H1 (cell line): ENCODE measurements around the gene AURKAIP1. TPM values are rescaled to one million over a fixed set of nuclear protein-coding genes. Genes with fewer than 3 reads are reported as not detected.

Experiments
- CTCF ChIA-PET: fragments of 300-600 bp; sonication (Branson Sonifier 250); formaldehyde crosslinking; loops from one replicate; lab custom pipeline; 2021; ENCODE audit not compliant: partially characterized antibody; lab: Charles Lee
- POLR2A ChIA-PET: fragments of 300-600 bp; sonication (Branson Sonifier 250); formaldehyde crosslinking; loops from one replicate; lab custom pipeline; 2021; ENCODE audit warnings: inconsistent platforms; ENCODE audit not compliant: partially characterized antibody; lab: Charles Lee
- DNase-seq, 2 experiments: peaks; one replicate each; pipeline versions ENCODE4 v3.0.0 to v3.0.0-alpha.2; 2010 to 2022; ENCODE audit warnings: low spot score in 2 of 2, low read depth in 1 of 2, mixed read lengths in 1 of 2
- FAIRE-seq: peaks from 2 replicates; lab custom pipeline; 2011; peaks lifted over from hg19 to GRCh38; lab: Jason Lieb, UNC
- H2AFZ ChIP-seq: 2 replicates; pipeline ENCODE4 v1.8.1; 2012; ENCODE audit warnings: low read length, inconsistent platforms
- H2AK5ac ChIP-seq: 2 replicates; pipeline ENCODE4 v1.6.1; 2013; ENCODE audit warnings: low read depth, low read length
- H2BK120ac ChIP-seq: replicated peaks from 2 replicates; pipeline ENCODE3; 2013; ENCODE audit warnings: low read depth, low read length, inconsistent platforms
- H2BK12ac ChIP-seq: 2 replicates; pipeline ENCODE4 v1.6.1; 2013; ENCODE audit warnings: low read depth, low read length
- H2BK15ac ChIP-seq: 2 replicates; pipeline ENCODE4 v1.6.1; 2013; ENCODE audit warnings: low read length
- H2BK20ac ChIP-seq: 2 replicates; pipeline ENCODE4 v1.6.1; 2013; ENCODE audit warnings: low read length
- H2BK5ac ChIP-seq: 2 replicates; pipeline ENCODE4 v1.6.1; 2013; ENCODE audit warnings: low read depth, low read length
- H3K14ac ChIP-seq: 2 replicates; pipeline ENCODE4 v1.6.1; 2013; ENCODE audit warnings: inconsistent platforms; ENCODE audit not compliant: insufficient read length
- H3K18ac ChIP-seq: 2 replicates; pipeline ENCODE4 v1.6.1; 2013; ENCODE audit warnings: low read length; ENCODE audit errors: extremely low read depth
- H3K23ac ChIP-seq: 2 replicates; pipeline ENCODE4 v1.6.1; 2013; ENCODE audit warnings: inconsistent platforms; ENCODE audit not compliant: insufficient read length
- H3K23me2 ChIP-seq: 2 replicates; pipeline ENCODE4 v1.6.1; 2013; ENCODE audit warnings: low read depth, low read length
- H3K27ac ChIP-seq: 2 replicates; pipeline ENCODE4 v1.6.1; 2011; ENCODE audit warnings: low read depth, low read length, inconsistent platforms
- H3K27me3 ChIP-seq, 4 experiments: replicated peaks in 1 of 4; 1 replicate in 1 of 4; 2 replicates in 3 of 4; pipeline versions ENCODE4 v1.6.1 to v1.8.1; 2011 to 2013; ENCODE audit warnings: low read length in 3 of 4, mild to moderate bottlenecking in 3 of 4, inconsistent platforms in 2 of 4, mixed read lengths in 2 of 4, moderate library complexity in 1 of 4; ENCODE audit not compliant: control insufficient read depth in 3 of 4, insufficient read depth in 3 of 4; ENCODE audit errors: extremely low read depth in 1 of 4
- H3K36me3 ChIP-seq, 4 experiments: 2 replicates each; pipeline versions ENCODE4 v1.6.1 to v1.8.1; 2011 to 2013; ENCODE audit warnings: mild to moderate bottlenecking in 4 of 4, low read length in 3 of 4, moderate library complexity in 2 of 4, control low read depth in 1 of 4, inconsistent platforms in 1 of 4; ENCODE audit not compliant: insufficient read depth in 4 of 4, control insufficient read depth in 2 of 4
- H3K4ac ChIP-seq: replicated peaks from 2 replicates; pipeline ENCODE3; 2013; ENCODE audit warnings: low read length, low read depth, mixed read lengths, inconsistent platforms; ENCODE audit not compliant: insufficient read length
- H3K4me1 ChIP-seq, 4 experiments: replicated peaks in 1 of 4; 1 replicate in 1 of 4; 2 replicates in 3 of 4; pipeline versions ENCODE4 v1.6.1 to v1.8.1; 2011 to 2013; ENCODE audit warnings: low read length in 3 of 4, inconsistent platforms in 2 of 4, mixed read lengths in 1 of 4; ENCODE audit not compliant: insufficient read depth in 4 of 4, control insufficient read depth in 3 of 4
- H3K4me2 ChIP-seq, 2 experiments: 2 replicates each; pipeline versions ENCODE4 v1.6.1 to v1.8.1; 2011 to 2013; ENCODE audit warnings: low read depth in 2 of 2, low read length in 2 of 2, control low read depth in 1 of 2, inconsistent platforms in 1 of 2, mild to moderate bottlenecking in 1 of 2; ENCODE audit not compliant: insufficient read depth in 1 of 2
- H3K4me3 ChIP-seq, 4 experiments: fragments of 200-600, 300-600 bp in 1 of 4; sonication (generic), shearing (Covaris generic), sonication (Bioruptor Twin) in 1 of 4; 2 replicates each; pipeline versions ENCODE4 v1.5.1 to v1.8.1; 2011 to 2016; ENCODE audit warnings: low read length in 4 of 4, low read depth in 3 of 4, control low read depth in 2 of 4, inconsistent platforms in 2 of 4, mild to moderate bottlenecking in 2 of 4, mixed read lengths in 1 of 4, moderate library complexity in 1 of 4; ENCODE audit not compliant: insufficient read depth in 2 of 4; ENCODE audit errors: extremely low read depth in 1 of 4
- H3K56ac ChIP-seq: replicated peaks from 2 replicates; pipeline ENCODE3; 2013; ENCODE audit warnings: low read depth, mild to moderate bottlenecking, mixed read lengths, low read length, inconsistent platforms; ENCODE audit not compliant: insufficient read length
- H3K79me1 ChIP-seq: 2 replicates; pipeline ENCODE4 v1.6.1; 2013; ENCODE audit warnings: low read depth, low read length, control low read depth
- H3K79me2 ChIP-seq, 2 experiments: 2 replicates each; pipeline versions ENCODE4 v1.6.1 to v1.8.1; 2012 to 2013; ENCODE audit warnings: low read length in 2 of 2, mild to moderate bottlenecking in 2 of 2, inconsistent platforms in 1 of 2; ENCODE audit not compliant: insufficient read depth in 2 of 2, control insufficient read depth in 1 of 2
- H3K9ac ChIP-seq, 4 experiments: replicated peaks in 1 of 4; 1 replicate in 1 of 4; 2 replicates in 3 of 4; pipeline versions ENCODE4 v1.6.1 to v1.8.1; 2011 to 2013; ENCODE audit warnings: low read depth in 3 of 4, low read length in 3 of 4, control low read depth in 2 of 4, mild to moderate bottlenecking in 2 of 4, moderate library complexity in 2 of 4, inconsistent platforms in 1 of 4; ENCODE audit errors: extremely low read depth in 1 of 4
- H3K9me3 ChIP-seq, 2 experiments: 2 replicates each; pipeline versions ENCODE4 v1.6.1 to v1.8.1; 2012 to 2013; ENCODE audit warnings: mild to moderate bottlenecking in 2 of 2, moderate library complexity in 2 of 2, control low read depth in 1 of 2, inconsistent platforms in 1 of 2, low read depth in 1 of 2, low read length in 1 of 2, mixed read lengths in 1 of 2; ENCODE audit not compliant: insufficient read depth in 2 of 2
- H4K20me1 ChIP-seq, 2 experiments: replicated peaks in 1 of 2; 2 replicates each; pipeline versions ENCODE3 to v1.8.1; 2011 to 2013; ENCODE audit warnings: inconsistent platforms in 2 of 2, low read length in 2 of 2, mild to moderate bottlenecking in 1 of 2; ENCODE audit not compliant: insufficient read depth in 2 of 2, control insufficient read depth in 1 of 2
- H4K5ac ChIP-seq: 2 replicates; pipeline ENCODE4 v1.6.1; 2013; ENCODE audit warnings: low read length, low read depth, mixed read lengths, inconsistent platforms; ENCODE audit not compliant: insufficient read length
- H4K8ac ChIP-seq: 2 replicates; pipeline ENCODE4 v1.8.0; 2013; ENCODE audit warnings: mild to moderate bottlenecking, moderate library complexity, low read length, inconsistent platforms; ENCODE audit not compliant: insufficient read depth; ENCODE audit errors: extremely low read depth
- H4K91ac ChIP-seq: replicated peaks from 2 replicates; pipeline ENCODE3; 2013; ENCODE audit warnings: low read length, mixed read lengths, inconsistent platforms; ENCODE audit not compliant: insufficient read length
- RAD21 ChIP-seq, 2 experiments: IDR thresholded peaks in 1 of 2; conservative IDR thresholded peaks in 1 of 2; 2 replicates each; pipeline ENCODE4 v1.6.1; 2011; ENCODE audit warnings: low read depth in 2 of 2, low read length in 2 of 2, improper control_type of control experiment in 1 of 2, inconsistent platforms in 1 of 2, mild to moderate bottlenecking in 1 of 2, moderate library complexity in 1 of 2
- SAP30 ChIP-seq: fragments of 300-600 bp; sonication (generic); IDR thresholded peaks from 2 replicates; pipeline ENCODE4 v1.7.1; 2012; ENCODE audit warnings: low read length, moderate library complexity, mild to moderate bottlenecking, inconsistent platforms; ENCODE audit not compliant: insufficient read depth, insufficient replicate concordance
- TEAD4 ChIP-seq: IDR thresholded peaks from 2 replicates; pipeline ENCODE4 v1.6.1; 2012; ENCODE audit warnings: low read depth, low read length, inconsistent platforms, mixed read lengths
- WGBS, 2 experiments: shearing (Covaris generic) in 1 of 2; methylation state at CpG; one replicate each; pipeline versions ENCODE4 v1.1.6 to v1.1.7; 2013 to 2015; ENCODE audit warnings: low lambda C conversion rate in 2 of 2, mixed read lengths in 2 of 2, inconsistent platforms in 1 of 2, low coverage in 1 of 2, missing lambda C conversion rate in 1 of 2; ENCODE audit not compliant: insufficient replicate concordance in 2 of 2, insufficient coverage in 1 of 2, insufficient read length in 1 of 2; ENCODE audit errors: extremely low coverage in 1 of 2, missing lambda C conversion rate in 1 of 2; 5-methylcytosine and 5-hydroxymethylcytosine counted together
- polyA plus RNA-seq, 7 experiments: library from polyadenylated mRNA; depleted of rRNA in 3 of 7; stranded (reverse) in 5 of 7; unstranded in 2 of 7; fragments of >200 nt in 5 of 7; fragments of 200-250 nt in 2 of 7; gene quantifications; 1 replicate in 5 of 7; 2 replicates in 1 of 7; 4 replicates in 1 of 7; pipeline versions ENCODE4 v1.2.1 to v1.2.3, GENCODE V29; 2011 to 2013; ENCODE audit warnings: missing spikeins in 2 of 7, mixed read lengths in 2 of 7
- total RNA-seq: library from RNA; stranded (reverse); fragmentation: NEBNext Ultra II Directional; extraction: Animal tissue kit (Norgen Biotek cat#: 25700); gene quantifications from 2 replicates; pipeline ENCODE4 v1.2.1, GENCODE V29; 2021
- TF ChIP-seq, protein P1 (sequence below): IDR thresholded peaks from 2 replicates; pipeline ENCODE4 v1.6.1; 2011; ENCODE audit warnings: low read length, improper control_type of control experiment

Gene AURKAIP1
- total and polyA plus RNA-seq, 2 of the 8 experiments (the other 6 are each of a cell fraction or from before 2014, with no cell fraction given): 87.8 to 194 TPM

DNA sequence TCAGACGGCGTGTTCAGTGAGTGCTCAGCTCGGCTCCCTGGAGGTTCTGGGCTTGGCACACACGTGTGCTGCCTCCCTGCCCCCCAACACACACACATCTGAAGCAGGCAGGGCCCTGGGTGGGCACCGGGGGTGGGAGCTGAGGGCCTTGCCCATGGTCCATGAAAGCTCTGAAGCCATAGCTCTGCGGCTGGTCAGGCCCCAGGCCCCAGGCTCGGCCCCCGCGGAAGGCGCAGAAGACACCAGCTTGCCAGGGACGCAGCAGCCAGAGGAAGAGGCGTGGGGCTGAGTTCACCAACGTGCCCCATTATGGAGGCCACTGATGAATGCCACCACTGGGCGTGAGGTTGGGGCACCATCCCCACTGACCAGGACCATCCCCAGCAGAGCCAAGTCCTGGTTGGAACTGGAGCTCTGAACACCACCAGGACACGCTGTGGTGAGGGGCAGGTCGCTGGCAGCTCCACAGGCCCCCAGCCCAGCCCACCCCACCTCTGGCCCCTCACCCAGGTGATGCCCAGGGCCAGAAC is 4.2 kb downstream of the AURKAIP1 start:
- Histone ChIP-seq H4K5ac (no peak overlapping the region), H3K9ac (no peak overlapping the region), H3K4me3 (no peak overlapping the region), H2AFZ (no peak overlapping the region), H4K8ac (no peak overlapping the region), H3K4ac (no peak overlapping the region), H3K23me2 (peaks cover 24% of the 10 kb centered on the region; the same call in 1 of the 2 replicates), H2BK15ac (no peak overlapping the region), H2AK5ac (no peak overlapping the region), H4K20me1 (peaks cover 0 to 17% of the 10 kb centered on the region in 2 experiments), H4K91ac (no peak overlapping the region), H3K18ac (no peak overlapping the region), H2BK120ac (no peak overlapping the region), H2BK12ac (no peak overlapping the region), H3K56ac (no peak overlapping the region), H3K23ac (no peak overlapping the region), H3K14ac (no peak overlapping the region), H3K79me1 (peaks cover 3% of the 10 kb centered on the region; the same call in 1 of the 2 replicates), H3K4me2 (no peak overlapping the region), H3K4me1 (peaks cover 0 to 12% (median 9%) of the 10 kb centered on the region in 4 experiments; a peak in 5 of 7 replicates), H2BK20ac (no peak overlapping the region), H2BK5ac (no peak overlapping the region), H3K9me3 (peaks cover 12 to 16% of the 10 kb centered on the region in 2 experiments; a peak in 3 of 4 replicates), H3K36me3 (peaks cover 0 to 4% (median 0%) of the 10 kb centered on the region in 4 experiments; a peak in 2 of 8 replicates), H3K79me2 (peaks cover 5 to 17% of the 10 kb centered on the region in 2 experiments; a peak in 3 of 4 replicates), H3K27ac (no peak overlapping the region), H3K27me3 (no peaks in the 10 kb centered on the region)
- 87% methylated on average over 3 of the region's 16 CpGs; no CpG with 5 or more reads in 1 of the 2 experiments for WGBS, 2 experiments
- ChIA-PET POLR2A (interaction anchor here (0.7 to 33.4 kb wide), 8 partner anchors 8 to 135 kb away, joined by 3 to 719 read pairs (median 13); partner anchors contain the start of genes CCNL2, MRPL20 and MXRA8), CTCF (interaction anchor here (0.6 to 4.5 kb wide), 21 partner anchors 8 to 295 kb away, joined by 3 to 40 read pairs (median 4); partner anchors contain the start of genes CCNL2 and DVL1)
- no peak for FAIRE-seq
- no peak for DNase-seq
- TF ChIP-seq TEAD4 (no peak), RAD21 (IDR thresholded peaks at IDR 0.05 in 1 of 2, conservative IDR thresholded peaks at IDR 0.05 in 1 of 2; ENCODE audit: low read depth in 2 of 2, low read length in 2 of 2) (no peak), SAP30 (no peak)
- TF ChIP-seq, protein P1, sequence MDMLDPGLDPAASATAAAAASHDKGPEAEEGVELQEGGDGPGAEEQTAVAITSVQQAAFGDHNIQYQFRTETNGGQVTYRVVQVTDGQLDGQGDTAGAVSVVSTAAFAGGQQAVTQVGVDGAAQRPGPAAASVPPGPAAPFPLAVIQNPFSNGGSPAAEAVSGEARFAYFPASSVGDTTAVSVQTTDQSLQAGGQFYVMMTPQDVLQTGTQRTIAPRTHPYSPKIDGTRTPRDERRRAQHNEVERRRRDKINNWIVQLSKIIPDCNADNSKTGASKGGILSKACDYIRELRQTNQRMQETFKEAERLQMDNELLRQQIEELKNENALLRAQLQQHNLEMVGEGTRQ: no peak
